ENCODE data around the gene SLC9C2.
A peak's percentile ranks its signal among the peaks of the same experiment; 100 is the strongest.

The SLC9C2 gene

DNA sequence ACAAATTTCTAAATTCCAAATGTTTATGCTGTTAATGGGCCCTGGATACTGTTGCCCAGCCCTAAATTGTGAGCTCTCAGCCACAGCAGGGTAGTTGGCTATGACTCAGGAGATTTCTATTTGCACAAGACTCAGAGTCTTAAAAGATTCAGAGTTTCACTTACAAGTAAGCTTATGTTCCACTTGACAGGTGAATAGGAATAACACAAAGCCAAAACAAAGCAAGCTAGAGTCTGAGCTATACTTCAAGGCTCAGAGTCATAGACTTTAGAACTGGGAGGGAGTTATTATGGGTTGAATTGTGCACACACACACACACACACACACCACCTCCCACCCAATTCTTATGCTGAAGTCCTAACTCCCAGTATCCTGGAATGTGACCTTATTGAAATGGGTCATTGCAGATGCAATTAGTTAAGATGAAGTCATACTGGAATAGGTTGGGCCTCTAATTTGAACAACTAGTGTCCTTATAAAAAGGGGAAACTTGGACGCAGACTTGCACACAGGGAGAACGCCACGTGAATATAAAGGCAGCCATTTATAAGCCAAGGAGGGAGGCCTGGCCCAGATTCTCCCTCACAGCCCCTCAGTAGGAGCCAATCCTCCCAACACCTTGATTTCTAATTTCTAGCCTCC, 95.5 kb downstream of the SLC9C2 start:
- peak; percentile 94 for ATAC-seq
- no peak for TF ChIP-seq PPARA (CRISPR knock-in tag; IDR thresholded peaks at IDR 0.05; ENCODE audit: borderline replicate concordance)
- TF ChIP-seq, protein P1, sequence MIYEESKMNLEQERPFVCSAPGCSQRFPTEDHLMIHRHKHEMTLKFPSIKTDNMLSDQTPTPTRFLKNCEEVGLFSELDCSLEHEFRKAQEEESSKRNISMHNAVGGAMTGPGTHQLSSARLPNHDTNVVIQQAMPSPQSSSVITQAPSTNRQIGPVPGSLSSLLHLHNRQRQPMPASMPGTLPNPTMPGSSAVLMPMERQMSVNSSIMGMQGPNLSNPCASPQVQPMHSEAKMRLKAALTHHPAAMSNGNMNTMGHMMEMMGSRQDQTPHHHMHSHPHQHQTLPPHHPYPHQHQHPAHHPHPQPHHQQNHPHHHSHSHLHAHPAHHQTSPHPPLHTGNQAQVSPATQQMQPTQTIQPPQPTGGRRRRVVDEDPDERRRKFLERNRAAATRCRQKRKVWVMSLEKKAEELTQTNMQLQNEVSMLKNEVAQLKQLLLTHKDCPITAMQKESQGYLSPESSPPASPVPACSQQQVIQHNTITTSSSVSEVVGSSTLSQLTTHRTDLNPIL (CRISPR knock-in tag; IDR thresholded peaks at IDR 0.05; ENCODE audit: low read depth), result no peak
- TF ChIP-seq ZNF70 (CRISPR knock-in tag; IDR thresholded peaks at IDR 0.05), result no peak
- TF ChIP-seq, protein P2, sequence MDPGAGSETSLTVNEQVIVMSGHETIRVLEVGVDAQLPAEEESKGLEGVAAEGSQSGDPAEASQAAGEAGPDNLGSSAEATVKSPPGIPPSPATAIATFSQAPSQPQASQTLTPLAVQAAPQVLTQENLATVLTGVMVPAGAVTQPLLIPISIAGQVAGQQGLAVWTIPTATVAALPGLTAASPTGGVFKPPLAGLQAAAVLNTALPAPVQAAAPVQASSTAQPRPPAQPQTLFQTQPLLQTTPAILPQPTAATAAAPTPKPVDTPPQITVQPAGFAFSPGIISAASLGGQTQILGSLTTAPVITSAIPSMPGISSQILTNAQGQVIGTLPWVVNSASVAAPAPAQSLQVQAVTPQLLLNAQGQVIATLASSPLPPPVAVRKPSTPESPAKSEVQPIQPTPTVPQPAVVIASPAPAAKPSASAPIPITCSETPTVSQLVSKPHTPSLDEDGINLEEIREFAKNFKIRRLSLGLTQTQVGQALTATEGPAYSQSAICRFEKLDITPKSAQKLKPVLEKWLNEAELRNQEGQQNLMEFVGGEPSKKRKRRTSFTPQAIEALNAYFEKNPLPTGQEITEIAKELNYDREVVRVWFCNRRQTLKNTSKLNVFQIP (CRISPR knock-in tag; IDR thresholded peaks at IDR 0.05; ENCODE audit: borderline replicate concordance, low read depth), result no peak
- no peak for TF ChIP-seq ZFP3 (CRISPR knock-in tag; IDR thresholded peaks at IDR 0.05)
- no peak for TF ChIP-seq ESRRG (CRISPR knock-in tag; IDR thresholded peaks at IDR 0.05)
- TF ChIP-seq RARB (CRISPR knock-in tag; IDR thresholded peaks at IDR 0.05), result no peak
- TF ChIP-seq ZNF565 (CRISPR knock-in tag; conservative IDR thresholded peaks at IDR 0.05; ENCODE audit: low read depth), result no peak
- TF ChIP-seq ARNTL (CRISPR knock-in tag; IDR thresholded peaks at IDR 0.05; ENCODE audit: borderline replicate concordance, low read depth), result no peak
- TF ChIP-seq ZNF8 (CRISPR knock-in tag; IDR thresholded peaks at IDR 0.05), result no peak
- TF ChIP-seq ISL1 (CRISPR knock-in tag; IDR thresholded peaks at IDR 0.05), result no peak
- TF ChIP-seq ZFP30 (CRISPR knock-in tag; IDR thresholded peaks at IDR 0.05), result no peak
- no peak for TF ChIP-seq PATZ1 (CRISPR knock-in tag; IDR thresholded peaks at IDR 0.05; ENCODE audit: borderline replicate concordance)
- TF ChIP-seq CSDC2 (CRISPR knock-in tag; IDR thresholded peaks at IDR 0.05), result no peak

- ATAC-seq, result no peak
- TF ChIP-seq OSR1 (CRISPR knock-in tag; IDR thresholded peaks at IDR 0.05) (no peak), ZNF70 (CRISPR knock-in tag; IDR thresholded peaks at IDR 0.05) (no peak), ZFP30 (CRISPR knock-in tag; IDR thresholded peaks at IDR 0.05) (no peak), ZC3H10 (CRISPR knock-in tag; IDR thresholded peaks at IDR 0.05) (no peak), CSDC2 (CRISPR knock-in tag; IDR thresholded peaks at IDR 0.05) (no peak), GLIS3 (CRISPR knock-in tag; IDR thresholded peaks at IDR 0.05) (no peak), TCF4 (CRISPR knock-in tag; IDR thresholded peaks at IDR 0.05; ENCODE audit: borderline replicate concordance) (no peak), RARB (CRISPR knock-in tag; IDR thresholded peaks at IDR 0.05) (no peak), PPARA (CRISPR knock-in tag; IDR thresholded peaks at IDR 0.05; ENCODE audit: borderline replicate concordance) (no peak), ZNF8 (CRISPR knock-in tag; IDR thresholded peaks at IDR 0.05) (no peak), ARNTL (CRISPR knock-in tag; IDR thresholded peaks at IDR 0.05; ENCODE audit: borderline replicate concordance, low read depth) (no peak), ZNF565 (CRISPR knock-in tag; conservative IDR thresholded peaks at IDR 0.05; ENCODE audit: low read depth) (no peak), ZFP3 (CRISPR knock-in tag; IDR thresholded peaks at IDR 0.05) (no peak)
- TF ChIP-seq, protein P1 (CRISPR knock-in tag; IDR thresholded peaks at IDR 0.05; ENCODE audit: low read depth), result no peak
Measured at GRCh38 chr1:173506437-173506836, 96.4 kb downstream of the SLC9C2 start.

DNA sequence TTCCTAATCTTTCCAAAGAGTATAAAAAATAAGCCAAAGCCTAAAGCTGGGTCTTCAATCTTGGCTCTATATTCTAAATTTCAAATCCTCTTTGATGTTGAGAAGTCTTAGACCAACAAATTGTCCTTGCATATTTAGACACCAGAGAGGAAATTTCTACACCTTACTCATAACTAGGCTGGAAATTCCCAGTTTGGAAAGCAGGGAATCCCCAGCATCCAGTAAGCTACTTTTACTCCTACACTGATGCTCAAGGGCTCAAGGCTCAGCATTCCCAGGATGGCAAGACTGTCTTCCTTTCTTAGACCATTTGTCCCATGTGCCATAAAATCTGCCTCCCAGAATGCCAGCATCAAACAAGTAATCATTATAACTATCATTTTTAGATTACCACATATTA, 97.5 kb downstream of the SLC9C2 start:
- TF ChIP-seq ZNF8 (CRISPR knock-in tag; IDR thresholded peaks at IDR 0.05) (no peak), ZFP3 (CRISPR knock-in tag; IDR thresholded peaks at IDR 0.05) (no peak), ARNTL (CRISPR knock-in tag; IDR thresholded peaks at IDR 0.05; ENCODE audit: borderline replicate concordance, low read depth) (no peak), GLIS3 (CRISPR knock-in tag; IDR thresholded peaks at IDR 0.05) (no peak), ZFP30 (CRISPR knock-in tag; IDR thresholded peaks at IDR 0.05) (no peak), ISL1 (CRISPR knock-in tag; IDR thresholded peaks at IDR 0.05) (no peak), PPARA (CRISPR knock-in tag; IDR thresholded peaks at IDR 0.05; ENCODE audit: borderline replicate concordance) (no peak), SNAI2 (CRISPR knock-in tag; IDR thresholded peaks at IDR 0.05) (no peak), BACH2 (CRISPR knock-in tag; IDR thresholded peaks at IDR 0.05; ENCODE audit: borderline replicate concordance) (no peak), PATZ1 (CRISPR knock-in tag; IDR thresholded peaks at IDR 0.05; ENCODE audit: borderline replicate concordance) (no peak), ZC3H10 (CRISPR knock-in tag; IDR thresholded peaks at IDR 0.05) (no peak), ZNF70 (CRISPR knock-in tag; IDR thresholded peaks at IDR 0.05) (no peak), ESRRG (CRISPR knock-in tag; IDR thresholded peaks at IDR 0.05) (no peak), CSDC2 (CRISPR knock-in tag; IDR thresholded peaks at IDR 0.05) (no peak), TCF4 (CRISPR knock-in tag; IDR thresholded peaks at IDR 0.05; ENCODE audit: borderline replicate concordance) (no peak)
- ATAC-seq, result no peak
